Measurements from ENCODE around the gene ALDH3B1.
A peak's percentile ranks its signal among the peaks of the same experiment; 100 is the strongest.

The ALDH3B1 gene

DNA sequence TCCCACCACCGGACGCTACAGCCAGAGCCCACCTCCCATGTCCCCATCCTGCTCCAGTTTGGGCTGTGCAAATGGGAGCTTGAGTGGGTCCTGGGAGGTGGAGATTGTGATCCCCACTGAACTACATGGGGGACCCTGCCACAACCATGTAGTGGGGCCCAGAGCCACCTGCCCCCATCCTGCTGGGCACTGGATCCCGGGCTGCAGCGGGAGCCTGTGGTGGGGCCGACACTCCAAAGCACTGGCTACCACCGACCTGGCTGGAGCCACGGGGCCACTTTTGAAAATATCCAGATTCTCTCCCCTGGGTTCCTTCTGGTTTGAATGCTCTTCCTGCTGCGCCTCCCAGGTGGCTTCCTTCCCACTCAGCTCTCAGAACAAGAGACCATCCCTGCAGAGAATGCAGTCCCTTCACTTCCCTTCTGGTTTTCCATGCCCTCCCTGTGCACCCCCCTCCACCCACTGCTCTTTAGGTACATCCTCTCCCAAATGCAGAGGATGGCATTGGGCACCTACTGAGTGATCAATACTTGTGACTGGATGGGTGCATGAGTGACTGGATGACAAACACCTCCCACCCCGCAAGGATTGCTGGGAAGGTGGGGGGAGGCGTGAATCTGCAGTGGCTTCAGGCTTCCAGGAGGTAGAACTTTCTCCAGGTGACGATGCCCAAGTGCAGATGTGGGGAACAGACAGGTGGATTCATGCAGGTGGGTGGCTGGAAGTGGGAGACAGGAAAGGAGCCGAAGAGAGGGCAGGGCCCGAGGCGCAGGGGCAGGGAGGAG lies 5.4 kb upstream of the ALDH3B1 start:
- Histone ChIP-seq H3K4me1 (ENCODE audit: insufficient read depth, low read length, poor library complexity, severe bottlenecking) (peaks cover 11% of the 10 kb centered on the region), H3K79me2 (ENCODE audit: insufficient read depth, low read length) (no peaks in the 10 kb centered on the region), H3K4me2 (ENCODE audit: low read depth, low read length, poor library complexity, severe bottlenecking) (peak overlapping the region; percentile 57), H3F3A (ENCODE audit: low read depth) (no peaks in the 10 kb centered on the region), H3K9ac (ENCODE audit: low read depth, low read length, poor library complexity, severe bottlenecking) (no peak overlapping the region), H4K20me1 (ENCODE audit: insufficient read depth, low read length, poor library complexity, severe bottlenecking) (no peaks in the 10 kb centered on the region), H3K27me3 (ENCODE audit: insufficient read depth, low read length, poor library complexity, severe bottlenecking) (no peaks in the 10 kb centered on the region), H2AFZ (ENCODE audit: low read length) (0 out of 2 replicates have a peak overlapping the region, but pooled peaks have one; percentile 36), H3K9me3 (ENCODE audit: insufficient read depth, low read depth, low read length) (no peaks in the 10 kb centered on the region), H3K36me3 (ENCODE audit: insufficient read depth, low read length) (no peaks in the 10 kb centered on the region), H3K9me2 (replicated peaks; ENCODE audit: low read depth, low read length) (no peaks in the 10 kb centered on the region), H3K4me3 (ENCODE audit: low read length, poor library complexity, severe bottlenecking) (peak overlapping the region; percentile 63)
- TF ChIP-seq, protein P1, sequence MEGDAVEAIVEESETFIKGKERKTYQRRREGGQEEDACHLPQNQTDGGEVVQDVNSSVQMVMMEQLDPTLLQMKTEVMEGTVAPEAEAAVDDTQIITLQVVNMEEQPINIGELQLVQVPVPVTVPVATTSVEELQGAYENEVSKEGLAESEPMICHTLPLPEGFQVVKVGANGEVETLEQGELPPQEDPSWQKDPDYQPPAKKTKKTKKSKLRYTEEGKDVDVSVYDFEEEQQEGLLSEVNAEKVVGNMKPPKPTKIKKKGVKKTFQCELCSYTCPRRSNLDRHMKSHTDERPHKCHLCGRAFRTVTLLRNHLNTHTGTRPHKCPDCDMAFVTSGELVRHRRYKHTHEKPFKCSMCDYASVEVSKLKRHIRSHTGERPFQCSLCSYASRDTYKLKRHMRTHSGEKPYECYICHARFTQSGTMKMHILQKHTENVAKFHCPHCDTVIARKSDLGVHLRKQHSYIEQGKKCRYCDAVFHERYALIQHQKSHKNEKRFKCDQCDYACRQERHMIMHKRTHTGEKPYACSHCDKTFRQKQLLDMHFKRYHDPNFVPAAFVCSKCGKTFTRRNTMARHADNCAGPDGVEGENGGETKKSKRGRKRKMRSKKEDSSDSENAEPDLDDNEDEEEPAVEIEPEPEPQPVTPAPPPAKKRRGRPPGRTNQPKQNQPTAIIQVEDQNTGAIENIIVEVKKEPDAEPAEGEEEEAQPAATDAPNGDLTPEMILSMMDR (conservative IDR thresholded peaks at IDR 0.05; ENCODE audit: low read length) = no peak
- TF ChIP-seq EZH2phosphoT487 (IDR thresholded peaks at IDR 0.05; ENCODE audit: borderline replicate concordance) = no peak

DNA sequence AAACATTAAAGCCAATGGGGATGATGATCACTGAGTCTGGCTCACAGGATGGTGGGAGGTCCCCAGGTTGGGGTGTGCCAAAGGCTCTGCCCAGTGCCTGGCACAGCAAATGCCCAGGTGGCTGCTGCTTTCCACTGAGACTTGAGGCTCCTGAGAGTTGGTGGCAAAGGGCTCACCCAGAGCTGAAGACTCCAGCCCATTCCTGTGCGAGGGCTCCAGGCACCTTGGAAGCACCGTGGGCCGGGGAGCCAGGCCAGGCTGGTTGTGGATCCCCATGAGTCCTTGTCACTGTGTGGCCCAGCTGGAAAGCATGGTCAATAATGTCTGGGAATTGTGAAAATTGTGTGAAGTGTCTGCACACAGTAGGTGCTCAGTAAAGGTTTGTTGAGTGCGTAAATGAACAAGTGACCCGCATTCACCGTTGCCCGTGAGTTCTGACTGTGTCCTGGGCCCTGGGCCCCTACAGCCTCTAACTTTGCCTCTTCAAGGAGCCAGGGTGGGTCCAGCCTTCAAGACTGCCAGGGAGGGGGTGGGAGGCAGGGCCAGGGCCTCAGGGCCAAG lies 3.4 kb upstream of the ALDH3B1 start:
- H3K27me3 ChIP-seq (ENCODE audit: insufficient read depth, low read length, poor library complexity, severe bottlenecking) = no peaks in the 10 kb centered on the region
- H3K9me3 ChIP-seq (ENCODE audit: insufficient read depth, low read depth, low read length) = no peaks in the 10 kb centered on the region
- TF ChIP-seq EZH2phosphoT487 (IDR thresholded peaks at IDR 0.05; ENCODE audit: borderline replicate concordance) = no peak
- TF ChIP-seq, protein P1 (conservative IDR thresholded peaks at IDR 0.05; ENCODE audit: low read length) = no peak
- no peaks in the 10 kb centered on the region for H3F3A ChIP-seq (ENCODE audit: low read depth)
- H3K9ac ChIP-seq (ENCODE audit: low read depth, low read length, poor library complexity, severe bottlenecking) = no peak overlapping the region
- H3K79me2 ChIP-seq (ENCODE audit: insufficient read depth, low read length) = no peaks in the 10 kb centered on the region
- H2AFZ ChIP-seq (ENCODE audit: low read length) = no peak overlapping the region
- H3K4me2 ChIP-seq (ENCODE audit: low read depth, low read length, poor library complexity, severe bottlenecking) = no peak overlapping the region
- no peaks in the 10 kb centered on the region for H3K36me3 ChIP-seq (ENCODE audit: insufficient read depth, low read length)
- no peak overlapping the region for H3K4me3 ChIP-seq (ENCODE audit: low read length, poor library complexity, severe bottlenecking)
- no peaks in the 10 kb centered on the region for H3K9me2 ChIP-seq (replicated peaks; ENCODE audit: low read depth, low read length)
- H3K4me1 ChIP-seq (ENCODE audit: insufficient read depth, low read length, poor library complexity, severe bottlenecking) = peaks cover 16% of the 10 kb centered on the region
- no peaks in the 10 kb centered on the region for H4K20me1 ChIP-seq (ENCODE audit: insufficient read depth, low read length, poor library complexity, severe bottlenecking)

DNA sequence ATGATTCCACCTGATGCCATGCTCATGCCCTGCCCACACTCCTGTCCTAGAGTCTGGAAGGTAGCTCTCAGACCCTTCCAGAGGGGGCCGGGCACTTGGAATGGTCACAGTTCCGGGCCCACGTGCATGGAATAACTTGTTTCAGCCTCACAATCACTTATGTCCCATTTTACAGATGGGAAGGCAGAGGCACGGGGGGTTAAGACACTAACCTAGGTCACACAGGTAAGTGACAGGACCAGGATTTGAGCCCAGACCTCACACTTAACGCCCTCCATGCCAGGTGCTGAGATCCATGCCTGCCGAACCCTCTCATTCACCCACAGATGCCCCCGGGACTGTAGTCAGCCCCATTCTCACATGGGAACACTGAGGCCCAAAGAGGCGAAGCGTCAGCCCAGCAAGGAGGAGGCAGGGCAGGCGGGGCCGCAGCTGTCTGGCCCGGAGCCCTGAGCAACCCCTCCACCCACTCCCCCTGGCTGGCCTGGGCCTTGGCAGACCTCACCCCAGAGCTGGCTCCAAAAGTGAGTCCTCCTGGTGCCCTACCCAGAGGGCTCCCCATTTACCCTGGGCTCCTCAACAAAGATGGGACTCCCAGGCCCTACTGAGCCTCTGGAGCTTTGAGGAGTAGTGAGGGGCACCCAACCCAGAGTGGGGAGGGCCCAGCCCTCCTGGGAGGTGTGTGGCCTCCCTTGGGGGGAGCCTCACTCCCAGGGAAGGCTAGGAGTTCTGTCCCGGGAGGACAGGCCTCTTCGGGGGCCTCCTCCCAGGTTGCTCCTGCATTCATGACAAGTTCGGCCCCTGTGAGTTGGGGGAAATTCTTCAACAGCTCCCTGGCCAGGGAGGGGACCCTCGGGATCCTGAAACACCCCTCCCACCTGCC lies 2.4 kb upstream of the ALDH3B1 start:
- Histone ChIP-seq H2AFZ (ENCODE audit: low read length) (no peak overlapping the region), H3K9me2 (replicated peaks; ENCODE audit: low read depth, low read length) (no peaks in the 10 kb centered on the region), H4K20me1 (ENCODE audit: insufficient read depth, low read length, poor library complexity, severe bottlenecking) (no peaks in the 10 kb centered on the region), H3K4me3 (ENCODE audit: low read length, poor library complexity, severe bottlenecking) (no peak overlapping the region), H3K36me3 (ENCODE audit: insufficient read depth, low read length) (no peaks in the 10 kb centered on the region), H3K27me3 (ENCODE audit: insufficient read depth, low read length, poor library complexity, severe bottlenecking) (no peaks in the 10 kb centered on the region), H3F3A (ENCODE audit: low read depth) (no peaks in the 10 kb centered on the region), H3K9me3 (ENCODE audit: insufficient read depth, low read depth, low read length) (no peaks in the 10 kb centered on the region), H3K79me2 (ENCODE audit: insufficient read depth, low read length) (no peaks in the 10 kb centered on the region), H3K4me1 (ENCODE audit: insufficient read depth, low read length, poor library complexity, severe bottlenecking) (peaks cover 23% of the 10 kb centered on the region), H3K9ac (ENCODE audit: low read depth, low read length, poor library complexity, severe bottlenecking) (no peak overlapping the region), H3K4me2 (ENCODE audit: low read depth, low read length, poor library complexity, severe bottlenecking) (no peak overlapping the region)
- TF ChIP-seq, protein P1 (conservative IDR thresholded peaks at IDR 0.05; ENCODE audit: low read length) = no peak
